Small intestine (tissue), 7 donors: ENCODE measurements around the gene UBC. TPM values are rescaled to one million over a fixed set of nuclear protein-coding genes. Genes with fewer than 3 reads are reported as not detected.

ENCODE experiments used
- DNase-seq, 2 donors: peaks; one replicate each; pipeline versions ENCODE4 v3.0.0 to v3.0.0-alpha.2; 2013
- FAIRE-seq: peaks from 2 replicates; lab custom pipeline; 2012; peaks lifted over from hg19 to GRCh38; lab: Jason Lieb, UNC
- H3K27ac ChIP-seq, 3 donors: one replicate each; pipeline ENCODE4 v1.5.1; 2013; ENCODE audit warnings: low read length in 2 of 3, mild to moderate bottlenecking in 2 of 3, control low read depth in 1 of 3, inconsistent platforms in 1 of 3, low read depth in 1 of 3, moderate library complexity in 1 of 3
- H3K27me3 ChIP-seq, 3 donors: one replicate each; pipeline ENCODE4 v1.6.1; 2013; ENCODE audit warnings: low read length in 3 of 3, inconsistent platforms in 1 of 3; ENCODE audit not compliant: control insufficient read depth in 3 of 3, insufficient read depth in 3 of 3
- H3K36me3 ChIP-seq, 3 donors: one replicate each; pipeline ENCODE4 v1.6.1; 2013; ENCODE audit warnings: low read length in 3 of 3, inconsistent platforms in 1 of 3, low read depth in 1 of 3, mild to moderate bottlenecking in 1 of 3, moderate library complexity in 1 of 3; ENCODE audit not compliant: control insufficient read depth in 3 of 3, insufficient read depth in 2 of 3
- H3K4me1 ChIP-seq, 3 donors: one replicate each; pipeline ENCODE4 v1.6.1; 2013; ENCODE audit warnings: low read length in 2 of 3, inconsistent platforms in 1 of 3, low read depth in 1 of 3, mild to moderate bottlenecking in 1 of 3, moderate library complexity in 1 of 3; ENCODE audit not compliant: control insufficient read depth in 3 of 3, insufficient read depth in 2 of 3
- H3K4me3 ChIP-seq, 3 donors: one replicate each; pipeline ENCODE4 v1.5.1; 2013; ENCODE audit warnings: low read length in 3 of 3, control low read depth in 1 of 3, inconsistent platforms in 1 of 3, low read depth in 1 of 3, mild to moderate bottlenecking in 1 of 3, moderate library complexity in 1 of 3
- H3K9me3 ChIP-seq, 2 donors: one replicate each; pipeline ENCODE4 v1.6.1; 2013; ENCODE audit warnings: low read depth in 1 of 2, low read length in 1 of 2; ENCODE audit not compliant: control insufficient read depth in 2 of 2, insufficient read depth in 1 of 2
- WGBS, 3 donors: extraction: QIAGEN DNeasy Blood & Tissue Kit; methylation state at CpG; one replicate each; pipeline ENCODE4 v1.1.7; 2013; 5-methylcytosine and 5-hydroxymethylcytosine counted together
- polyA plus RNA-seq, 4 donors: library from polyadenylated mRNA; stranded (reverse) in 3 of 4; unstranded in 1 of 4; fragments of 200-250 nt in 3 of 4; fragments of 120-200 nt in 1 of 4; gene quantifications; one replicate each; pipeline versions ENCODE4 v1.2.1 to v1.2.3, GENCODE V29; 2013
- donor health status: healthy with polysubstance abuse.
- donor health status: control.
- donor health status: control.
- donor health status: Bipolar disorder and iron deficiency.
- donor health status: healthy.

UBC gene
- polyA plus RNA-seq, 4 donors: 704 to 1,948 (median 1,166) TPM

DNA sequence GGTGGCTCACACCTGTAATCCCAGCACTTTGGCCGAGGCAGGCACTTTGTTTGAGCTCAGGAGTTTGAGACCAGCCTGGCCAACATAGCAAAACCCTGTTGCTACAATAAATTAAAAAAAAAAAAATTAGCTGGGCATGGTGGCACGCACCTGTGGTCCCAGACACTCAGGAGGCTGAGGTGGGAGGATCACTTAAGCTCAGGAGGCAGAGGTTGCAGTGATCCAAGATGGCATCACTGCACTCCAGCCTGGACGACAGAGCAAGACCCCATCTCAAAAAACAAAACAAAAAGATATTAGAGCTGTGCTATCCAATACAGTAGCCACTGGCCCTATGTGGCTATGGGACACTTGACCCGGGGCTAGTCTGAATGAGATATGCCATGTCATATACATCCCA is 43.9 kb downstream of the UBC start:
- Histone ChIP-seq H3K36me3 (no peaks in the 10 kb centered on the region), H3K4me1 (peaks cover 0 to 15% (median 2%) of the 10 kb centered on the region in 3 donors), H3K27ac (no peak overlapping the region), H3K27me3 (no peaks in the 10 kb centered on the region), H3K4me3 (no peak overlapping the region), H3K9me3 (no peaks in the 10 kb centered on the region)
- 89 to 96% (median 93%) methylated on average over 4 of the region's 4 CpGs for WGBS, 3 donors
- DNase-seq (no peak), FAIRE-seq (no peak)

DNA sequence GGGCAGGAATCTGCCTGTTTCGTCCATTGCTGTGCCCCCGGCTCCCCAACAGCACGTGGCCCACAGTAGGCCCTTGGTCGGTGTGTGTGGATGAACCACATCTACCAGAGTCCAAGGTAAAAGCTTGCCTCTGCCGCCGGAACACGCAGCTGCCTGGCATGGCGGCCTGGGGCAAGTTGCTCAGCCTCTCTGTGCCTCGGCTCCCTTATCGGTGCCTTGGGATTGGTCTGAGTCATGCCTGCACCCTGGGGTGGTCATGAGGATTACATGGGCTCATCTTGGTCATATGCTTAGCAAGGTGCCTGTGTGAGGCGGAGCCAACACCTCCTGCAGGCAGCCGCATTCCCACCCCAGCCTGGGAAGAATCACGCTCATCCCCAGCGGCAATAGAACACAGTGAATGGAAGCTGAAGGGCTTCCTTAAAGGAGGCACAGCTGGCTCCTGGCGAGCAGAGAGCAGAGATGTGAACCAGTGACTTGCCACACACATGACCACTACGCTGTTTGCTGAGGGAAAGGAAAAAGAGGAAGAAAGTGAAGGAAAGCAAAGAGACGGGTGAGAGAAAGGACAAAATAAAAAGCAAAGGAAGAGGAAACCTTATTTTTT is 45.3 kb downstream of the UBC start:
- Histone ChIP-seq H3K4me3 (no peak overlapping the region), H3K27me3 (no peaks in the 10 kb centered on the region), H3K36me3 (no peaks in the 10 kb centered on the region), H3K4me1 (peaks cover 0 to 9% (median 2%) of the 10 kb centered on the region in 3 donors), H3K27ac (peak overlapping the region in 1 of 3 donors; percentile 39), H3K9me3 (no peaks in the 10 kb centered on the region)
- DNase-seq: no peak
- WGBS, 3 donors: 66 to 81% (median 81%) methylated on average over 17 of the region's 17 CpGs
- FAIRE-seq: no peak

GRCh38 chr12:124868252-124869058 is 46.0 kb downstream of the UBC start:
- 65 to 68% (median 67%) methylated on average over 11 of the region's 11 CpGs for WGBS, 3 donors
- Histone ChIP-seq H3K36me3 (no peaks in the 10 kb centered on the region), H3K4me1 (peaks cover 0 to 12% (median 2%) of the 10 kb centered on the region in 3 donors), H3K9me3 (no peaks in the 10 kb centered on the region), H3K27ac (no peak overlapping the region), H3K4me3 (no peak overlapping the region), H3K27me3 (no peaks in the 10 kb centered on the region)
- FAIRE-seq (no peak), DNase-seq (no peak)

GRCh38 chr12:124867401-124867930 is 47.0 kb downstream of the UBC start:
- 46 to 51% (median 51%) methylated on average over 6 of the region's 6 CpGs for WGBS, 3 donors
- FAIRE-seq (no peak), DNase-seq (peak; percentile 63 to 80)
- Histone ChIP-seq H3K9me3 (no peaks in the 10 kb centered on the region), H3K4me3 (no peak overlapping the region), H3K27me3 (no peaks in the 10 kb centered on the region), H3K36me3 (no peaks in the 10 kb centered on the region), H3K4me1 (peaks cover 0 to 13% (median 2%) of the 10 kb centered on the region in 3 donors), H3K27ac (no peak overlapping the region)

DNA sequence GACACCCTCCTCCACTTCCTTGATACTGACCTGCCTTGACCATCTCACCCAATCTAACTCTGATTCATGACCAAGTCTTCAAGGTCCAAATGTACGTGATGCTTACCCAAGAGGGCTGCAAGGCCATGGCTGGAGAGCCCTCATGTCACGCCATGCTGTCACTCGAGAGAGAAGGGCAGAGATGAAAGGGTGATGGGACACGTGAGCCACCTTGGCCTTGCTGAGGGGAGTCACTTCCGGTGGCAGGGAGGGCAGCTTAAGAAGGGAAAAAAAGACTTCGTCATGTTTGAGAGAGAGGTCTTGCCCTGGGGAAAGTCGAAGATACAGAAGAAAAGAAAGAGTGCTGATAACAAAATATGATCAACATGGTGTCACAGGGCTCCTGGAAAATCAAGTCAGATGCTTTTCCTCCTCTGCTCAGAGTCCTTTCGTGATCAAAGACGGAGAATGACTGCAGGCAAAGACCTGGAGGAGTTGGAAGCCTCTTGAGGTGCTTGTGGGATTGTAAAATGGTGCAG is 47.5 kb downstream of the UBC start:
- Histone ChIP-seq H3K27me3 (no peaks in the 10 kb centered on the region), H3K9me3 (no peaks in the 10 kb centered on the region), H3K4me3 (no peak overlapping the region), H3K27ac (no peak overlapping the region), H3K4me1 (peaks cover 0 to 19% (median 2%) of the 10 kb centered on the region in 3 donors), H3K36me3 (peaks cover 0 to 3% (median 0%) of the 10 kb centered on the region in 3 donors)
- FAIRE-seq (no peak), DNase-seq (no peak)
- 89 to 94% (median 93%) methylated on average over 9 of the region's 9 CpGs for WGBS, 3 donors

GRCh38 chr12:124866195-124866882 is 48.1 kb downstream of the UBC start:
- Histone ChIP-seq H3K36me3 (peaks cover 0 to 7% (median 0%) of the 10 kb centered on the region in 3 donors), H3K4me3 (no peak overlapping the region), H3K27ac (no peak overlapping the region), H3K27me3 (no peaks in the 10 kb centered on the region), H3K9me3 (no peaks in the 10 kb centered on the region), H3K4me1 (peaks cover 0 to 20% (median 1%) of the 10 kb centered on the region in 3 donors)
- FAIRE-seq (no peak), DNase-seq (no peak)
- 91 to 92% (median 92%) methylated on average over 10 of the region's 10 CpGs for WGBS, 3 donors

DNA sequence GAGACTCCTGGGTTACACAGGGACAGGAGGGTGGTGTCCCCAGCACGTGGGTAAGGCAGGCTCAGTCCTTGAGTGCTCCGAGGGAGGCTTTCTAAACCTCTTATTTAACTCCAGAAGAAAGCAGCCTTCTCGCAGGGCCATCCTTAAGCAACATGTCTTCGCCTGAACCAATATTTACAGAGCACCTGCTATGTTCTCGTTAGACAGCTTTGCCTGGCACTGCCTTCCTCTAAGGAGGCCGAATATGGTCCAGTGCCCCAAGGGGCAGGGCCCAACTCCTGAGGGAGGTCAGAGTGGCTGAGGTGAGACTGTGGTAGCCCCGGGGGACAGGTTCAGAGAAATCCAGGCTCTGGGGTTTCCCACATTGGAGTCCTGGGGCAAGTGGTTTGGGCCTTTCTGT is 48.7 kb downstream of the UBC start:
- Histone ChIP-seq H3K27me3 (no peaks in the 10 kb centered on the region), H3K27ac (no peak overlapping the region), H3K4me1 (peaks cover 0 to 20% (median 0%) of the 10 kb centered on the region in 3 donors), H3K4me3 (no peak overlapping the region), H3K9me3 (no peaks in the 10 kb centered on the region), H3K36me3 (peaks cover 0 to 8% (median 0%) of the 10 kb centered on the region in 3 donors)
- FAIRE-seq (no peak), DNase-seq (no peak)
- WGBS, 3 donors: 71 to 84% (median 81%) methylated on average over 7 of the region's 7 CpGs

DNA sequence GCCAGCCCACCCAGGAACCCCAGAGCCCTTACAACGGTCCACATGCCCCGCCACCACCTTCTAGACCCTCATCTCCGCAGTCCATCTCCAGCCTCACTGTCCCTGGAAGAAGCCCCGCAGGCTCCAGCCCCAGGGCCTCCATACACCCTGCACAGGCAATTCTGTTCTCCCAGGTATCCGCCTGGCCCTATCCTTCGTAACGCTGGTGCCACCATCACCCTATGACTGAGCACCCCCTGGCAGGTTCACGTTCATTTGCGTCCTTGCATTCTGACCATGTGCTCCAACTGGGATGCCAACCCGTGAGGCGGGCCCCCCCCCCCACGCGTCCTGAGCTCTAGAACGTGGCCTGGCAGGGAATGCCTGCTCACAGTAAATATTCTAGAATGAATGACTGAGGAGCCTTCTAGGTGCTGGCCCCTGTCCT is 50.1 kb downstream of the UBC start:
- DNase-seq (no peak), FAIRE-seq (no peak)
- H3K9me3 ChIP-seq: no peaks in the 10 kb centered on the region
- no peaks in the 10 kb centered on the region for H3K27me3 ChIP-seq
- peak overlapping the region in 1 of 3 donors; percentile 46 for H3K4me3 ChIP-seq
- H3K4me1 ChIP-seq: peaks cover 0 to 20% (median 0%) of the 10 kb centered on the region in 3 donors
- peak overlapping the region in 2 of 3 donors; percentile 16 to 23 for H3K27ac ChIP-seq
- peaks cover 0 to 19% (median 0%) of the 10 kb centered on the region in 3 donors for H3K36me3 ChIP-seq
- 89 to 91% (median 91%) methylated on average over 14 of the region's 14 CpGs for WGBS, 3 donors
